ENCODE data around the gene LEKR1.

The LEKR1 gene

GRCh38 chr3:156923349-156923748 lies 97.2 kb downstream of the LEKR1 start:
- DNase-seq (ENCODE audit: low read depth) = no peak
- no peak overlapping the region for H3K4me3 ChIP-seq (ENCODE audit: low read length)
- no peak for TF ChIP-seq CTCF (conservative IDR thresholded peaks at IDR 0.05; ENCODE audit: low read length)

- no peak for TF ChIP-seq CTCF (conservative IDR thresholded peaks at IDR 0.05; ENCODE audit: low read length)
- H3K4me3 ChIP-seq (ENCODE audit: low read length) = no peak overlapping the region
- no peak for DNase-seq (ENCODE audit: low read depth)
These were observed 112.6 kb downstream of the LEKR1 start for GRCh38 chr3:156938724-156939123.

GRCh38 chr3:156939315-156939714 lies 113.2 kb downstream of the LEKR1 start:
- no peak overlapping the region for H3K4me3 ChIP-seq (ENCODE audit: low read length)
- TF ChIP-seq CTCF (conservative IDR thresholded peaks at IDR 0.05; ENCODE audit: low read length) = no peak
- DNase-seq (ENCODE audit: low read depth) = no peak

GRCh38 chr3:156941311-156941710 lies 115.2 kb downstream of the LEKR1 start:
- TF ChIP-seq CTCF (conservative IDR thresholded peaks at IDR 0.05; ENCODE audit: low read length) = no peak
- no peak overlapping the region for H3K4me3 ChIP-seq (ENCODE audit: low read length)
- no peak for DNase-seq (ENCODE audit: low read depth)

- DNase-seq (ENCODE audit: low read depth) = no peak
These were observed 122.5 kb downstream of the LEKR1 start for GRCh38 chr3:156948402-156949210.

GRCh38 chr3:156952011-156952410 lies 125.9 kb downstream of the LEKR1 start:
- no peak overlapping the region for H3K4me3 ChIP-seq (ENCODE audit: low read length)
- no peak for TF ChIP-seq CTCF (conservative IDR thresholded peaks at IDR 0.05; ENCODE audit: low read length)
- DNase-seq (ENCODE audit: low read depth) = peak; percentile 24

More at GRCh38 chr3:156948402-156949210, 122.5 kb downstream of the LEKR1 start:
- TF ChIP-seq CTCF (conservative IDR thresholded peaks at IDR 0.05; ENCODE audit: low read length) = no peak
- H3K4me3 ChIP-seq (ENCODE audit: low read length) = no peak overlapping the region

GRCh38 chr3:156957715-156958114 lies 131.6 kb downstream of the LEKR1 start:
- no peak for DNase-seq (ENCODE audit: low read depth)
- TF ChIP-seq CTCF (conservative IDR thresholded peaks at IDR 0.05; ENCODE audit: low read length) = no peak
- no peak overlapping the region for H3K4me3 ChIP-seq (ENCODE audit: low read length)
